Mammary epithelial cell (primary cell): Measurements from ENCODE around the gene C1QTNF4.

Source experiments
- CTCF ChIP-seq, 2 donors: IDR thresholded peaks in 1 of 2; conservative IDR thresholded peaks in 1 of 2; 2 replicates each; pipeline ENCODE4 v1.5.1; 2011 to 2012; ENCODE audit warnings: inconsistent platforms in 2 of 2, low read length in 2 of 2, mild to moderate bottlenecking in 2 of 2, control low read depth in 1 of 2, low read depth in 1 of 2; ENCODE audit not compliant: insufficient read depth in 1 of 2; ENCODE audit errors: extremely low read depth in 1 of 2
- EZH2 ChIP-seq: IDR thresholded peaks from 2 replicates; pipeline ENCODE4 v1.6.1; 2012; ENCODE audit warnings: low read length, inconsistent platforms, borderline replicate concordance

- TF ChIP-seq CTCF (conservative IDR thresholded peaks at IDR 0.05 in 1 of 2, IDR thresholded peaks at IDR 0.05 in 1 of 2; ENCODE audit: extremely low read depth in 1 of 2, insufficient read depth in 1 of 2, low read depth in 1 of 2, low read length in 2 of 2) (no peak), EZH2 (no peak)
These were observed 37.3 kb upstream of the C1QTNF4 start for GRCh38 chr11:47631473-47631872.
